SK-N-SH (cell line): ENCODE data around the gene NPIPB2. TPM values are rescaled to one million over a fixed set of nuclear protein-coding genes. Genes with fewer than 3 reads are reported as not detected.

Experiments
- CTCF ChIA-PET: fragments of 300-600, 350-600 bp; formaldehyde crosslinking; extraction: SDS; loops from one replicate; lab custom pipeline; 2021; lab: Yijun Ruan, JAX
- POLR2A ChIA-PET: fragments of 350-600 bp; sonication (Branson Sonifier 250); formaldehyde crosslinking; extraction: SDS; loops from one replicate; lab custom pipeline; 2020; ENCODE audit warnings: antibody characterized with exemption, inconsistent platforms; lab: Yijun Ruan, JAX
- DNase-seq: peaks from one replicate; pipeline ENCODE4 v3.0.0; 2012
- H2AFZ ChIP-seq: fragments of 200-600 bp; sonication (generic); 2 replicates; pipeline ENCODE4 v1.8.1; 2016; ENCODE audit warnings: antibody characterized with exemption, mild to moderate bottlenecking, low read depth
- H3F3A ChIP-seq: fragments of 200-600 bp; sonication (generic); replicated peaks from 2 replicates; pipeline ENCODE3; 2016; ENCODE audit warnings: antibody characterized with exemption, mild to moderate bottlenecking; ENCODE audit not compliant: insufficient read depth
- H3K27ac ChIP-seq, 2 experiments: fragments of 200-500 bp in 1 of 2; fragments of 200-600 bp in 1 of 2; sonication (Bioruptor generic) in 1 of 2; sonication (generic), shearing (Covaris generic) in 1 of 2; 2 replicates each; pipeline versions ENCODE4 v1.5.1 to v1.6.1; 2014 to 2016; ENCODE audit warnings: low read depth in 2 of 2, inconsistent platforms in 1 of 2, low read length in 1 of 2, mild to moderate bottlenecking in 1 of 2, mixed read lengths in 1 of 2
- H3K27me3 ChIP-seq: fragments of 200-600 bp; sonication (generic), shearing (Covaris generic); 2 replicates; pipeline ENCODE4 v1.6.1; 2016; ENCODE audit warnings: mixed run types; ENCODE audit not compliant: insufficient read depth
- H3K36me3 ChIP-seq, 2 experiments: fragments of 200-500 bp in 1 of 2; fragments of 200-600 bp in 1 of 2; sonication (Bioruptor generic) in 1 of 2; sonication (generic) in 1 of 2; replicated peaks in 1 of 2; 2 replicates each; pipeline versions ENCODE3 to v1.5.1; 2014 to 2016; ENCODE audit warnings: low read length in 1 of 2, mild to moderate bottlenecking in 1 of 2; ENCODE audit not compliant: insufficient read depth in 2 of 2, control insufficient read depth in 1 of 2
- H3K4me1 ChIP-seq, 2 experiments: fragments of 200-500 bp in 1 of 2; fragments of 200-600 bp in 1 of 2; sonication (Bioruptor generic) in 1 of 2; sonication (generic), shearing (Covaris generic) in 1 of 2; 2 replicates each; pipeline versions ENCODE4 v1.5.1 to v1.6.1; 2014 to 2016; ENCODE audit warnings: low read depth in 1 of 2, low read length in 1 of 2, mixed run types in 1 of 2; ENCODE audit not compliant: insufficient read depth in 2 of 2, control insufficient read depth in 1 of 2
- H3K4me2 ChIP-seq: fragments of 200-600 bp; sonication (generic), shearing (Covaris generic); 2 replicates; pipeline ENCODE4 v1.6.1; 2017; ENCODE audit warnings: mixed run types
- H3K4me3 ChIP-seq, 2 experiments: fragments of 200-500 bp in 1 of 2; fragments of 200-600 bp in 1 of 2; sonication (Bioruptor generic) in 1 of 2; sonication (generic), shearing (Covaris generic) in 1 of 2; 2 replicates each; pipeline versions ENCODE4 v1.5.1 to v1.8.1; 2014 to 2016; ENCODE audit warnings: low read depth in 2 of 2, inconsistent platforms in 1 of 2, low read length in 1 of 2, mild to moderate bottlenecking in 1 of 2, mixed read lengths in 1 of 2, moderate library complexity in 1 of 2
- H3K79me2 ChIP-seq: fragments of 200-600 bp; sonication (generic); 2 replicates; pipeline ENCODE4 v1.8.1; 2017; ENCODE audit warnings: mild to moderate bottlenecking; ENCODE audit not compliant: insufficient read depth
- H3K9ac ChIP-seq: fragments of 200-600 bp; sonication (generic); 2 replicates; pipeline ENCODE4 v1.6.1; 2017; ENCODE audit warnings: mixed run types
- H3K9me2 ChIP-seq: fragments of 200-600 bp; sonication (generic); 2 replicates; pipeline ENCODE4 v1.6.1; 2017; ENCODE audit warnings: mixed run types
- H3K9me3 ChIP-seq: fragments of 200-600 bp; sonication (generic); 2 replicates; pipeline ENCODE4 v1.6.1; 2017; ENCODE audit warnings: mixed run types, mild to moderate bottlenecking, moderate library complexity
- H4K20me1 ChIP-seq: fragments of 200-600 bp; sonication (generic); 2 replicates; pipeline ENCODE4 v1.6.1; 2017; ENCODE audit warnings: mild to moderate bottlenecking, mixed run types; ENCODE audit not compliant: insufficient read depth
- ELF1 ChIP-seq: IDR thresholded peaks from 2 replicates; pipeline ENCODE4 v1.4.0; 2012
- EP300 ChIP-seq, 2 experiments: IDR thresholded peaks; 2 replicates each; pipeline versions ENCODE4 v1.4.0 to v1.6.1; 2012; ENCODE audit warnings: borderline replicate concordance in 1 of 2, low read depth in 1 of 2, low read length in 1 of 2
- EZH2phosphoT487 ChIP-seq: fragments of 200-600 bp; sonication (generic); IDR thresholded peaks from 2 replicates; pipeline ENCODE4 v1.6.1; 2017; ENCODE audit warnings: low read depth, mixed run types, mild to moderate bottlenecking, antibody characterized with exemption, moderate library complexity, borderline replicate concordance
- FOXJ3 ChIP-seq: sonication (generic); formaldehyde crosslinking; IDR thresholded peaks from 2 replicates; pipeline ENCODE4 v1.5.1; 2020; ENCODE audit warnings: mild to moderate bottlenecking, missing genetic modification reagents
- FOXM1 ChIP-seq: IDR thresholded peaks from 2 replicates; pipeline ENCODE4 v1.4.0; 2012; ENCODE audit warnings: low read depth, mild to moderate bottlenecking
- GATA2 ChIP-seq: sonication (generic); formaldehyde crosslinking; IDR thresholded peaks from 2 replicates; pipeline ENCODE4 v1.5.0; 2020; ENCODE audit warnings: mild to moderate bottlenecking, missing genetic modification reagents
- JUND ChIP-seq: IDR thresholded peaks from 2 replicates; pipeline ENCODE4 v1.4.0; 2012
- MXI1 ChIP-seq: IDR thresholded peaks from 2 replicates; pipeline ENCODE4 v1.6.1; 2012; ENCODE audit warnings: mild to moderate bottlenecking, low read depth, low read length, improper control_type of control experiment
- TAF1 ChIP-seq: IDR thresholded peaks from 2 replicates; pipeline ENCODE4 v1.6.1; 2012; ENCODE audit warnings: low read depth, mild to moderate bottlenecking, low read length, moderate library complexity, borderline replicate concordance
- TCF12 ChIP-seq: IDR thresholded peaks from 2 replicates; pipeline ENCODE4 v1.4.0; 2012
- WGBS: methylation state at CpG from one replicate; pipeline ENCODE4 v1.1.6; 2017; ENCODE audit warnings: low lambda C conversion rate; 5-methylcytosine and 5-hydroxymethylcytosine counted together
- polyA plus RNA-seq, 3 experiments: library from polyadenylated mRNA; depleted of rRNA; stranded (reverse); fragments of >200 nt; gene quantifications; 2 replicates each; pipeline ENCODE4 v1.2.3, GENCODE V29; 2012
- TF ChIP-seq, protein P1 (sequence below): IDR thresholded peaks from 2 replicates; pipeline ENCODE4 v1.4.0; 2012; ENCODE audit warnings: low read depth, borderline replicate concordance
- TF ChIP-seq, protein P2 (sequence below): IDR thresholded peaks from 2 replicates; pipeline ENCODE4 v1.6.1; 2012; ENCODE audit warnings: mild to moderate bottlenecking, low read depth, low read length, moderate library complexity
- TF ChIP-seq, protein P3 (sequence below): fragments of 200-600 bp; sonication (generic); IDR thresholded peaks from 2 replicates; pipeline ENCODE4 v1.6.1; 2017; ENCODE audit warnings: antibody characterized with exemption, mild to moderate bottlenecking, moderate library complexity

The NPIPB2 gene
- polyA plus RNA-seq, 1 of the 3 experiments (the other 2 are of a cell fraction), result 9.3 TPM

DNA sequence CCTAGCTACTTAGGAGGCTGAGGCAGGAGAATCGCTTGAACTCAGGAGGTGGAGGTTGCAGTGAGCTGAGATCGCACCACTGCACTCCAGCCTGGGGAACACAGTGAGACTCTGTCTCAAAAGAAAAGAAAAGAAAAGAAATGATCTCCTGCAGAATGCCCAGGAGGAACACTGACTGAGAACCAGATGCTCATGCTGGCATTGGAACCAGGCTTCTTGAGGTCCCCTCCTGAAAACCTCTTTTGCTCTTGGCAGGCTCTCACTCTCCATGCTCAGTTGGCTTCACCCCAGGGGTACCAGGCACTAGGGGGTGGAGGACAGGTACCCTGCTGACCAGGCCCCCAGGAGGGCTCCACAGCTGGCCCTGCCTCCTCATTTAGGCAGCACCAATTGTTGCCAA, 14.7 kb upstream of the NPIPB2 start:
- Histone ChIP-seq H3K4me3 (no peak overlapping the region), H3F3A (peaks cover 20% of the 10 kb centered on the region), H3K27ac (peak overlapping the region in 1 of 2 experiments; percentile 95; a peak in 2 of 4 replicates), H3K9ac (peak overlapping the region; percentile 45; the same call in 1 of the 2 replicates), H3K4me2 (peak overlapping the region; percentile 48), H2AFZ (peak overlapping the region; percentile 43; the same call in 1 of the 2 replicates), H3K4me1 (peaks cover 0 to 8% of the 10 kb centered on the region in 2 experiments; a peak in 2 of 4 replicates), H3K9me3 (no peaks in the 10 kb centered on the region), H3K79me2 (no peaks in the 10 kb centered on the region), H3K27me3 (no peaks in the 10 kb centered on the region), H3K36me3 (no peaks in the 10 kb centered on the region), H4K20me1 (no peaks in the 10 kb centered on the region), H3K9me2 (no peaks in the 10 kb centered on the region)
- CTCF ChIA-PET, result interaction anchor here (1.0 to 1.1 kb wide), 2 partner anchors 15 to 111 kb away, joined by 3 to 4 read pairs; no protein-coding TSS in a partner anchor
- DNase-seq, result no peak
- WGBS, result 100% methylated on average over 2 of the region's 2 CpGs
- TF ChIP-seq, protein P1, sequence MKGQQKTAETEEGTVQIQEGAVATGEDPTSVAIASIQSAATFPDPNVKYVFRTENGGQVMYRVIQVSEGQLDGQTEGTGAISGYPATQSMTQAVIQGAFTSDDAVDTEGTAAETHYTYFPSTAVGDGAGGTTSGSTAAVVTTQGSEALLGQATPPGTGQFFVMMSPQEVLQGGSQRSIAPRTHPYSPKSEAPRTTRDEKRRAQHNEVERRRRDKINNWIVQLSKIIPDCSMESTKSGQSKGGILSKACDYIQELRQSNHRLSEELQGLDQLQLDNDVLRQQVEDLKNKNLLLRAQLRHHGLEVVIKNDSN, result no peak
- TF ChIP-seq, protein P2, sequence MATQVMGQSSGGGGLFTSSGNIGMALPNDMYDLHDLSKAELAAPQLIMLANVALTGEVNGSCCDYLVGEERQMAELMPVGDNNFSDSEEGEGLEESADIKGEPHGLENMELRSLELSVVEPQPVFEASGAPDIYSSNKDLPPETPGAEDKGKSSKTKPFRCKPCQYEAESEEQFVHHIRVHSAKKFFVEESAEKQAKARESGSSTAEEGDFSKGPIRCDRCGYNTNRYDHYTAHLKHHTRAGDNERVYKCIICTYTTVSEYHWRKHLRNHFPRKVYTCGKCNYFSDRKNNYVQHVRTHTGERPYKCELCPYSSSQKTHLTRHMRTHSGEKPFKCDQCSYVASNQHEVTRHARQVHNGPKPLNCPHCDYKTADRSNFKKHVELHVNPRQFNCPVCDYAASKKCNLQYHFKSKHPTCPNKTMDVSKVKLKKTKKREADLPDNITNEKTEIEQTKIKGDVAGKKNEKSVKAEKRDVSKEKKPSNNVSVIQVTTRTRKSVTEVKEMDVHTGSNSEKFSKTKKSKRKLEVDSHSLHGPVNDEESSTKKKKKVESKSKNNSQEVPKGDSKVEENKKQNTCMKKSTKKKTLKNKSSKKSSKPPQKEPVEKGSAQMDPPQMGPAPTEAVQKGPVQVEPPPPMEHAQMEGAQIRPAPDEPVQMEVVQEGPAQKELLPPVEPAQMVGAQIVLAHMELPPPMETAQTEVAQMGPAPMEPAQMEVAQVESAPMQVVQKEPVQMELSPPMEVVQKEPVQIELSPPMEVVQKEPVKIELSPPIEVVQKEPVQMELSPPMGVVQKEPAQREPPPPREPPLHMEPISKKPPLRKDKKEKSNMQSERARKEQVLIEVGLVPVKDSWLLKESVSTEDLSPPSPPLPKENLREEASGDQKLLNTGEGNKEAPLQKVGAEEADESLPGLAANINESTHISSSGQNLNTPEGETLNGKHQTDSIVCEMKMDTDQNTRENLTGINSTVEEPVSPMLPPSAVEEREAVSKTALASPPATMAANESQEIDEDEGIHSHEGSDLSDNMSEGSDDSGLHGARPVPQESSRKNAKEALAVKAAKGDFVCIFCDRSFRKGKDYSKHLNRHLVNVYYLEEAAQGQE, result no peak
- TF ChIP-seq JUND (no peak), ELF1 (no peak), EP300 (IDR thresholded peaks at IDR 0.05; ENCODE audit: borderline replicate concordance in 1 of 2, low read depth in 1 of 2, low read length in 1 of 2) (no peak), TAF1 (no peak), FOXJ3 (CRISPR knock-in tag) (no peak), FOXM1 (no peak), TCF12 (no peak), EZH2phosphoT487 (no peak), GATA2 (CRISPR knock-in tag) (no peak), MXI1 (no peak)
- TF ChIP-seq, protein P3, sequence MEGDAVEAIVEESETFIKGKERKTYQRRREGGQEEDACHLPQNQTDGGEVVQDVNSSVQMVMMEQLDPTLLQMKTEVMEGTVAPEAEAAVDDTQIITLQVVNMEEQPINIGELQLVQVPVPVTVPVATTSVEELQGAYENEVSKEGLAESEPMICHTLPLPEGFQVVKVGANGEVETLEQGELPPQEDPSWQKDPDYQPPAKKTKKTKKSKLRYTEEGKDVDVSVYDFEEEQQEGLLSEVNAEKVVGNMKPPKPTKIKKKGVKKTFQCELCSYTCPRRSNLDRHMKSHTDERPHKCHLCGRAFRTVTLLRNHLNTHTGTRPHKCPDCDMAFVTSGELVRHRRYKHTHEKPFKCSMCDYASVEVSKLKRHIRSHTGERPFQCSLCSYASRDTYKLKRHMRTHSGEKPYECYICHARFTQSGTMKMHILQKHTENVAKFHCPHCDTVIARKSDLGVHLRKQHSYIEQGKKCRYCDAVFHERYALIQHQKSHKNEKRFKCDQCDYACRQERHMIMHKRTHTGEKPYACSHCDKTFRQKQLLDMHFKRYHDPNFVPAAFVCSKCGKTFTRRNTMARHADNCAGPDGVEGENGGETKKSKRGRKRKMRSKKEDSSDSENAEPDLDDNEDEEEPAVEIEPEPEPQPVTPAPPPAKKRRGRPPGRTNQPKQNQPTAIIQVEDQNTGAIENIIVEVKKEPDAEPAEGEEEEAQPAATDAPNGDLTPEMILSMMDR, result no peak
- POLR2A ChIA-PET, result no interaction called here
